Raji (cell line): Measurements from ENCODE around the gene KCNH4.

Experiments
- POLR2A ChIP-seq: IDR thresholded peaks from 2 replicates; pipeline ENCODE4 v1.6.1; 2011; ENCODE audit warnings: low read depth, low read length, control low read depth; ENCODE audit not compliant: insufficient read depth

Gene KCNH4

GRCh38 chr17:42107597-42108576 is 73.1 kb downstream of the KCNH4 start:
- TF ChIP-seq POLR2A, result peak; percentile 58

- TF ChIP-seq POLR2A, result no peak
Observed at GRCh38 chr17:42107124-42107523, 73.8 kb downstream of the KCNH4 start.
